ENCODE measurements around the gene NAV2.

Gene NAV2

DNA sequence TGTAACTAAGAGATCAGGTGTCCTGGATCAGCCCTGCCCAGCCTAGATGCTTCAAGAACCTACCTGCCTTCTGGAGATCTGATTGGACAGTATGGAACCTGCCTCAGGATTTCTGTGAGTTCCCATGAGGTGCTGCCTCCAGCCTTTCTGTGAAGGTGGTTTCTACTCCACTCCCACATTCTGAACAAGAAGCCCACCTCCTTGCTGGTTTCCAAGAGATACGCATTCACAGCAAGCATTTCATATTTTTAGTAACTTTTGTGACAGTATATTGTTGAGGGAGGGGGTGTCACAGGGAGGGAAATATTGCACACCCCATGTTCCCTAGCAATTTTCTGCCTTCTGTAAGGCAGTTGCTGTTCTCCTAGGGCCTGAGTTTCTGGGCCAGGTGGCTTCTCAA is 204.4 kb downstream of the NAV2 start:
- Histone ChIP-seq H3K36me3 (ENCODE audit: insufficient read depth, low read length) (no peaks in the 10 kb centered on the region), H3K4me3 (no peak overlapping the region), H3K9me3 (ENCODE audit: low read depth, low read length) (no peaks in the 10 kb centered on the region), H3K27ac (no peak overlapping the region), H3K9ac (ENCODE audit: insufficient read length) (no peak overlapping the region)
- no peak for TF ChIP-seq FOXP2 (optimal IDR thresholded peaks at IDR 0.05; ENCODE audit: control extremely low read depth, extremely low read length, insufficient read depth)
- TF ChIP-seq POLR2AphosphoS5 (IDR thresholded peaks at IDR 0.05; ENCODE audit: borderline replicate concordance, low read depth, low read length) = no peak
- TF ChIP-seq EZH2 (IDR thresholded peaks at IDR 0.05) = no peak
- DNase-seq (ENCODE audit: low read depth, low spot score) = no peak

- H3K27ac ChIP-seq = no peak overlapping the region
- H3K9me3 ChIP-seq (ENCODE audit: low read depth, low read length) = no peaks in the 10 kb centered on the region
- H3K9ac ChIP-seq (ENCODE audit: insufficient read length) = no peak overlapping the region
- TF ChIP-seq EZH2 (IDR thresholded peaks at IDR 0.05) = no peak
- no peak for TF ChIP-seq FOXP2 (optimal IDR thresholded peaks at IDR 0.05; ENCODE audit: control extremely low read depth, extremely low read length, insufficient read depth)
- no peak for TF ChIP-seq POLR2AphosphoS5 (IDR thresholded peaks at IDR 0.05; ENCODE audit: borderline replicate concordance, low read depth, low read length)
- no peak for DNase-seq (ENCODE audit: low read depth, low spot score)
- no peak overlapping the region for H3K4me3 ChIP-seq
- no peaks in the 10 kb centered on the region for H3K36me3 ChIP-seq (ENCODE audit: insufficient read depth, low read length)
These were observed 205.8 kb downstream of the NAV2 start for GRCh38 chr11:19918302-19919049.

GRCh38 chr11:19919050-19919561 is 206.5 kb downstream of the NAV2 start:
- no peak for DNase-seq (ENCODE audit: low read depth, low spot score)
- no peak overlapping the region for H3K9ac ChIP-seq (ENCODE audit: insufficient read length)
- H3K36me3 ChIP-seq (ENCODE audit: insufficient read depth, low read length) = no peaks in the 10 kb centered on the region
- no peak overlapping the region for H3K4me3 ChIP-seq
- no peaks in the 10 kb centered on the region for H3K9me3 ChIP-seq (ENCODE audit: low read depth, low read length)
- no peak overlapping the region for H3K27ac ChIP-seq
- TF ChIP-seq FOXP2 (optimal IDR thresholded peaks at IDR 0.05; ENCODE audit: control extremely low read depth, extremely low read length, insufficient read depth) = no peak
- TF ChIP-seq POLR2AphosphoS5 (IDR thresholded peaks at IDR 0.05; ENCODE audit: borderline replicate concordance, low read depth, low read length) = no peak
- no peak for TF ChIP-seq EZH2 (IDR thresholded peaks at IDR 0.05)

- Histone ChIP-seq H3K9ac (ENCODE audit: insufficient read length) (no peak overlapping the region), H3K9me3 (ENCODE audit: low read depth, low read length) (no peaks in the 10 kb centered on the region), H3K27ac (no peak overlapping the region), H3K4me3 (no peak overlapping the region), H3K36me3 (ENCODE audit: insufficient read depth, low read length) (no peaks in the 10 kb centered on the region)
- TF ChIP-seq FOXP2 (optimal IDR thresholded peaks at IDR 0.05; ENCODE audit: control extremely low read depth, extremely low read length, insufficient read depth) (no peak), POLR2AphosphoS5 (IDR thresholded peaks at IDR 0.05; ENCODE audit: borderline replicate concordance, low read depth, low read length) (no peak), EZH2 (IDR thresholded peaks at IDR 0.05) (no peak)
- DNase-seq (ENCODE audit: low read depth, low spot score) = no peak
These were observed 208.3 kb downstream of the NAV2 start for GRCh38 chr11:19920982-19921381.

DNA sequence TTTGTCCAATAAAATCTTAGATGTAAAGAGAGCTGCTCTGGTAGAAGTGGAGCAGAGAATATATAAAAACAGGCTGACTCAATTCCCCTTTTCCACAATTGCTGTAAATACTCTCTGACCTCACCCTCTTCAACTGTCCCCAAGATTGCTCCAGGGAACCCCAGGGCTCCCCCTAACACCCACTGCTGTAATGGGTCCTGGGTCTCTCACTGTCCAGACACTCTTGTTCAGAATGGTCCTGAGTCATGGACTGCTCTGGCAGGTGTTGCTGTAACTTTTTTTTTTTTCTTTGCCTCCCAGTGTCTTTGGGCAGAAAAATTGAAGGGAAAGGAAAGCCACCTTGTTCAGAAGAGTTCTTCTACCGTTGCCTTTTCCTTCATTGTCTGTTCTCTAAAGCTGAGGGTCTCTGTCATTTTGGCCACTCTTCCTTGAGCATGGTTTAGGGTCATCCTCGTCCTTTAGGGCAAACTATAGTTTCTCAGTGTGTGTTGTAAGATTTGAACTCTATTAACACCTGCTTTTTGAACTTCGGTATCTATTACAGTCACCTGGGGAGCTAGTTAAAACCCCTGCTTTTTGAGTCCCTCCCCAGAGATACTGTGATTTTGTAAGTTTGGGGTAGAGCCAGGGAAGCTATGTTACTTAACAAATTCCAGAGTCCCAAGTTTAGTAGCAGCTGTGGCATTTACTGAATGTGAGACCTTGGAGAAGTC is 209.5 kb downstream of the NAV2 start:
- TF ChIP-seq POLR2AphosphoS5 (IDR thresholded peaks at IDR 0.05; ENCODE audit: borderline replicate concordance, low read depth, low read length) (no peak), EZH2 (IDR thresholded peaks at IDR 0.05) (no peak), FOXP2 (optimal IDR thresholded peaks at IDR 0.05; ENCODE audit: control extremely low read depth, extremely low read length, insufficient read depth) (no peak)
- no peaks in the 10 kb centered on the region for H3K9me3 ChIP-seq (ENCODE audit: low read depth, low read length)
- no peak for DNase-seq (ENCODE audit: low read depth, low spot score)
- H3K9ac ChIP-seq (ENCODE audit: insufficient read length) = no peak overlapping the region
- H3K36me3 ChIP-seq (ENCODE audit: insufficient read depth, low read length) = no peaks in the 10 kb centered on the region
- H3K4me3 ChIP-seq = no peak overlapping the region
- H3K27ac ChIP-seq = no peak overlapping the region

GRCh38 chr11:19922689-19923035 is 210.0 kb downstream of the NAV2 start:
- Histone ChIP-seq H3K27ac (no peak overlapping the region), H3K4me3 (no peak overlapping the region), H3K36me3 (ENCODE audit: insufficient read depth, low read length) (no peaks in the 10 kb centered on the region), H3K9ac (ENCODE audit: insufficient read length) (no peak overlapping the region), H3K9me3 (ENCODE audit: low read depth, low read length) (no peaks in the 10 kb centered on the region)
- TF ChIP-seq FOXP2 (optimal IDR thresholded peaks at IDR 0.05; ENCODE audit: control extremely low read depth, extremely low read length, insufficient read depth) = no peak
- TF ChIP-seq EZH2 (IDR thresholded peaks at IDR 0.05) = no peak
- TF ChIP-seq POLR2AphosphoS5 (IDR thresholded peaks at IDR 0.05; ENCODE audit: borderline replicate concordance, low read depth, low read length) = no peak
- no peak for DNase-seq (ENCODE audit: low read depth, low spot score)

GRCh38 chr11:19923626-19924025 is 211.0 kb downstream of the NAV2 start:
- no peak overlapping the region for H3K27ac ChIP-seq
- H3K4me3 ChIP-seq = no peak overlapping the region
- TF ChIP-seq EZH2 (IDR thresholded peaks at IDR 0.05) = no peak
- TF ChIP-seq POLR2AphosphoS5 (IDR thresholded peaks at IDR 0.05; ENCODE audit: borderline replicate concordance, low read depth, low read length) = no peak
- no peak for TF ChIP-seq FOXP2 (optimal IDR thresholded peaks at IDR 0.05; ENCODE audit: control extremely low read depth, extremely low read length, insufficient read depth)
- no peak for DNase-seq (ENCODE audit: low read depth, low spot score)
- H3K9me3 ChIP-seq (ENCODE audit: low read depth, low read length) = no peaks in the 10 kb centered on the region
- no peak overlapping the region for H3K9ac ChIP-seq (ENCODE audit: insufficient read length)
- no peaks in the 10 kb centered on the region for H3K36me3 ChIP-seq (ENCODE audit: insufficient read depth, low read length)

DNA sequence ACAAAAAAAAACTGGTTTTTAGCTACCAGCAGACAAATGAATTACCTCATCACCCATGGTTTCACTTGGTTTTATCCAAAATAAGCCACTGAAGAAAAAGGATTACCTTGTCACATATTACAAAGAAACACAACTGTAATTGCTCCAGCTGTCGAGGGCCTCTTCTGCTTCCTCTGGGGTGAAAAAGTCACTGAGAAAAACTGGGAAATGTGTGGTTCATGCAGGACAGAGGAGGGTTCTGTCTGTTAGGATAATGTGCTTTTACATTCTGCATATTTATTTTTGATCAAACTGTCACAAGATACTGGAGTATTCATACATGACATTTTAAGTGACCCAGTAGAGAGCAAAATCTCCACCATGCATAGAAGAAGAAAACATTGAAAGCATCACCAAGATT is 211.7 kb downstream of the NAV2 start:
- TF ChIP-seq POLR2AphosphoS5 (IDR thresholded peaks at IDR 0.05; ENCODE audit: borderline replicate concordance, low read depth, low read length) (no peak), EZH2 (IDR thresholded peaks at IDR 0.05) (no peak), FOXP2 (optimal IDR thresholded peaks at IDR 0.05; ENCODE audit: control extremely low read depth, extremely low read length, insufficient read depth) (no peak)
- Histone ChIP-seq H3K27ac (no peak overlapping the region), H3K9ac (ENCODE audit: insufficient read length) (no peak overlapping the region), H3K36me3 (ENCODE audit: insufficient read depth, low read length) (no peaks in the 10 kb centered on the region), H3K9me3 (ENCODE audit: low read depth, low read length) (no peaks in the 10 kb centered on the region), H3K4me3 (no peak overlapping the region)
- no peak for DNase-seq (ENCODE audit: low read depth, low spot score)

All from SK-N-MC (cell line).